Adipocyte (in vitro differentiated cells): ENCODE measurements around the gene DNAJC13.
"Not testable (repeated sequence)": the region's sequence is repeated elsewhere in the genome, so short reads cannot be mapped to it uniquely, and the experiment has no call there.

ENCODE experiments used
- DNase-seq: peaks from one replicate; pipeline ENCODE4 v3.0.0-alpha.2; 2015; ENCODE audit warnings: low read depth
- H3K27me3 ChIP-seq: replicated peaks from 2 replicates; pipeline ENCODE4 v1.7.0; 2013; ENCODE audit warnings: mild to moderate bottlenecking, low read length, moderate library complexity; ENCODE audit not compliant: control insufficient read depth, insufficient read depth
- H3K36me3 ChIP-seq: 2 replicates; pipeline ENCODE4 v1.7.0; 2013; ENCODE audit warnings: low read length, mild to moderate bottlenecking, moderate library complexity; ENCODE audit not compliant: control insufficient read depth, insufficient read depth, severe bottlenecking
- H3K4me1 ChIP-seq: 2 replicates; pipeline ENCODE4 v1.7.0; 2013; ENCODE audit warnings: mild to moderate bottlenecking, low read length, moderate library complexity; ENCODE audit not compliant: control insufficient read depth, insufficient read depth
- H3K4me3 ChIP-seq: 2 replicates; pipeline ENCODE4 v1.7.0; 2013; ENCODE audit warnings: mild to moderate bottlenecking, low read length, moderate library complexity
- H3K9ac ChIP-seq: 2 replicates; pipeline ENCODE4 v1.7.0; 2013; ENCODE audit warnings: mild to moderate bottlenecking, low read length, moderate library complexity
- H3K9me3 ChIP-seq: 2 replicates; pipeline ENCODE4 v1.7.0; 2013; ENCODE audit warnings: mild to moderate bottlenecking, low read length, moderate library complexity; ENCODE audit not compliant: control insufficient read depth

DNAJC13 gene

DNA sequence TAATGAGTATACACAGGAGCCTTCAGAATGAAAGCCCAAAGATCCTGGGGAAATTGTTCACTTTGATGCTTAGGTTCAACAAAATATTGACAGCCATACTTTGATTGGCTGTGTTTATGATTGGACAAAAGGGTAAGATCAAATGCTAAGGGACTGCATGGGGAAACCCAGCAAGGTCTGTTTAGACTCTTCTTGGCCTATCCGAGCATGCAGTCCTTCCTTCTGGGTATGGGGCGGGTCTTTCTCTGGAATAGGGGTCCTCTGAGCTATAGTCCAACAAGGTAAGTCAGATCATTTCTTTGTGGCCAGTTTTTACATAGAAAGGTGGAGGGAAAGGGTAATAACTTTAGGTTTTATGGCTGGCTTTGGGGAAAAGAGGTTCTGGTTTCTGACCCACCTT, 126.8 kb downstream of the DNAJC13 start:
- Histone ChIP-seq H3K27me3 (no peaks in the 10 kb centered on the region), H3K36me3 (peaks cover 18% of the 10 kb centered on the region), H3K9me3 (no peaks in the 10 kb centered on the region), H3K4me3 (no peak overlapping the region), H3K9ac (no peak overlapping the region), H3K4me1 (peaks cover 28% of the 10 kb centered on the region)
- no peak for DNase-seq

DNA sequence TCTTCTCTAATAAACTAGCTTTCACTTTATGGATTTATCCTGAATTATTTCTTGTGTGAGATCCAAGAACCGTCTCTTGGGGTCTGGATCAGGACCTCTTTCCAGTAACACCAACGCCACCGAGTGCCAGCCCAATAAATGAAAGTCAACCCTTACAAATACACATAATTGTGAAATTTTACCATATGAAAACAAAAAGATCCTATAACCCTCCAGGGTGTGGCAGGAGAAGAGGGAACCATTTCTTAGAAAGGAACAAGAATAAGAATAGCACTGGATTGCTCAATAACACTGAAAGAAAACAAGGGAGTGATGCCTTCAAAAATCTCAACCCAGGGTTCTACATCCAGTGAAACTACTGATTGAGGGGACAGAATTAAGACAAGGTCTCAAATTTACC, 128.2 kb downstream of the DNAJC13 start:
- no peaks in the 10 kb centered on the region for H3K9me3 ChIP-seq
- H3K27me3 ChIP-seq: no peaks in the 10 kb centered on the region
- peak; percentile 74 for DNase-seq
- H3K4me1 ChIP-seq: peaks cover 38% of the 10 kb centered on the region
- H3K9ac ChIP-seq: peak overlapping the region; percentile 20
- H3K36me3 ChIP-seq: peaks cover 5% of the 10 kb centered on the region
- no peak overlapping the region for H3K4me3 ChIP-seq

DNA sequence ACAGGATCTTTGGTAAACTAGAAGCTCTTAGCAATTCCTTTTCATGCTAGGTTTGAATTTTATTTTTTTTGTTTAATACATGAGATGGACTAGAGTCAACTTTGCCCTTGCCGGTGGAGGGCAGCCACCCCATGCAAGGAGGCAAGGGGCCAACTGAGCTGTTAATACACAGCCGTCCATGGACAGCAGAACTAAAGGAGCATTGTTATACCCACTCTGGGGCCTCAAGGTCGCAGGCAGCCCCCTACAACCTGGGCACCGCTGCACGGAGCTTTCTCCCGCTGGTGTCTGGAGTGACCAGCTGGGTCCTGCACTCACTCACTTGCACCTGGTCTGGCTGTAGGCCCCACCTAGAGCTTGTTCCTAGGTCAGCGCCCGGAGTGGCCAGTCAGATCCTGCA, 131.9 kb downstream of the DNAJC13 start:
- H3K27me3 ChIP-seq: no peaks in the 10 kb centered on the region
- H3K4me1 ChIP-seq: peaks cover 33% of the 10 kb centered on the region
- H3K4me3 ChIP-seq: no peak overlapping the region
- no peak overlapping the region for H3K9ac ChIP-seq
- no peaks in the 10 kb centered on the region for H3K9me3 ChIP-seq
- no peak for DNase-seq
- no peaks in the 10 kb centered on the region for H3K36me3 ChIP-seq

DNA sequence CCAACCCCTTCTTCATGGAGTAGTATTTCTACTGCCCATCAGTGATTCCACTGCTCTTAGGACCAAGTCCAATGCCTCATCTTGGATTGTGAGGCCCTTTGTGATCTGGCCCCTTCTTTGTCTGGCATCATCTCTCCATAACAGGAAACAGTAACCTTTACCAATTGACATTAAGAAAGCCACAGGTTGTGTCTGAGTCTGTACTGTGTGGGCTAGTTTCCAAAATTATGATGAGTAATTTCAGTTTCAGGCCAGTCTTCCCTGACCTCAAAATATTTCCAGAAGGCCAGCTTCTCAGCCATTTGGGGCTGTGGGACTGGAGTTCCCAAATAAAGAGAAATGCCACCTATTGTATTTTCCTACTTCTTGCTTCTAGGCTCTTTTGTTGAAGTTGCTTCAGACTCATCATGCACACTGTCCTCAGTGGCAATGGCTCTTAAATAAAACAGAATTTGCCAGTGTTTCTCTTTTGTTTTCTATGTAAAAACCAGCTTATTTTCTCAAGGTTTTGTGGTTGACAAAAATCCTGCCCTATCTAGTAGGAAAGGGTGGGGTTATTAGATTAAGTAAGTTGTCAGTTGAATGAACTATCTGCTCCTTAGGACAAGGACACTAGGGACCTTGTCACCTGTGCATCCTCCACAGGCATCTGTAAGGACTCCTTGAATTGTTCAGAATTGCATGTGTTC, 132.7 kb downstream of the DNAJC13 start:
- H3K36me3 ChIP-seq: no peaks in the 10 kb centered on the region
- peak; percentile 63 for DNase-seq
- H3K4me3 ChIP-seq: no peak overlapping the region
- H3K9me3 ChIP-seq: no peaks in the 10 kb centered on the region
- no peaks in the 10 kb centered on the region for H3K27me3 ChIP-seq
- H3K4me1 ChIP-seq: peaks cover 30% of the 10 kb centered on the region
- H3K9ac ChIP-seq: no peak overlapping the region

DNA sequence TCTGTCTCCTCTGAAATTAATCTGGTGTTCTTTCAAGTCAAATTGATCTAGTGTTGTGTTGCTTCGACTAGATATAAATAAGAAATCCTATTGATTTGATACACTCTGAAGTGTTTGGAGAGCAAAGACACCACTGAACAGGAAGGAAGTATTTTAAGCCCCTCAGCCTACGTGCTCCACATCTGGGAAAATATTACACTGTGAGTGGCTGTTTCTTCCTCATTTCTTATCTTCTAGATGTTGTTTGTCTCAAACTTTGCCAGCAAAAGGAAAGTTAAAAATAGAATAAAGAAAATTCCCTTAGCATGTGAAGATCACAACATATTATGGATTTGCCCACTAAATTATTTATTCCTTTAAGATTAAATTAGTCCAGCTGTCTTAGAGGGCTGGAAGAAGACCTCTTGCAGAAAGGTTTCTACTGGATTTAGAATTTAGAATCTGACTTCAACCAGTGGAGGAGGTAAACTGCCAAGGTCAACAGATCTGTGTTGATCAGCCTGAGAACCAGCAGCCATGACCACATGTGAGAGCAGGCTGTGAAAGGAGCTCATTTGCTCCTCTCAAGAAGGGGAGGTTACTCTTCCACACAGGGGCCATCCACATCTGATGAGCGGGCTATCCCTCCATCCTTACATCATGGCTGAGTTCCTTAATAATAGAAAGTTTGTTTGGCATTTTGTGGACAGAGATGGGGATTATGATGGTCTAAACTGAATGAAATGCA, 133.4 kb downstream of the DNAJC13 start:
- no peak for DNase-seq
- Histone ChIP-seq H3K27me3 (no peaks in the 10 kb centered on the region), H3K36me3 (no peaks in the 10 kb centered on the region), H3K9me3 (no peaks in the 10 kb centered on the region), H3K4me1 (peaks cover 24% of the 10 kb centered on the region), H3K9ac (no peak overlapping the region), H3K4me3 (no peak overlapping the region)

DNA sequence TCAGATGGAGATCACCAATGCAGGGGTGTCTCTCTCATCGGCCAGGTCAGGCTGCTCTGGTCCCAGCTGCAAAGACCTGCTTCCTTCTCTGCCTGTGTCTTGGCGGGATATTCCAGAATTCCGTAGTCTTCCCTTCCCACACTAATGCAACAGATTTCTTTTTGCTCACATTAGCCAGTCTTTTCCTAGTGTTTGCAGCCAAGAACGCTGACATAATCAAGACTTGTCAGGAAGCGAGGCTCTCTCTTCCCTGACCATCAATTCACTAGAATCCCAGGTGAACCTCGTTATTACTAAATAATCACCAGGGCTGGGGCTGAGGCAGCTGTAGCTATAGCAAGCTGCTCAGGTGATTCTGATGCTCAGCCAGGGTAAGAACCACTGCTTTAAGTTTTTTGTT, 136.5 kb downstream of the DNAJC13 start:
- H3K4me1 ChIP-seq: peaks cover 39% of the 10 kb centered on the region
- no peak for DNase-seq
- H3K36me3 ChIP-seq: peaks cover 7% of the 10 kb centered on the region
- no peak overlapping the region for H3K4me3 ChIP-seq
- no peaks in the 10 kb centered on the region for H3K9me3 ChIP-seq
- H3K9ac ChIP-seq: no peak overlapping the region
- H3K27me3 ChIP-seq: no peaks in the 10 kb centered on the region

DNA sequence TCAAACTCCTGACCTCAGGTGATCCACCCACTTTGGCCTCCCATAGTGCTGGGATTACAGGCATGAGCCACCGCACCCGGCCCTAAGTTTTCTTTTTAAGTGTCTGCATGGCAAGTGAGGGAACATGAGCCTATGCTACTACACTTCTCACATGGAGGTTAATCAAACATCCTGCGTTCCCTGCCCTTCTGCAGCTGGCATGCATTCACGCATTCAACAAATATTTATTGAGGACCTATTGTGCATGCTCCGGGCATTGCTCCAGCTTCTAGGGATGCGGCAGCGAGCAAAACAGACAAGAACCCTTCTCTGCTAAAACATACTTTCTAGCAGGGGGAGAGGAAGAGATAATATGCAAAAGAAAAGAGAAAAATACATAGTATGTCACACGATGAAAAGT, 137.1 kb downstream of the DNAJC13 start:
- peaks cover 13% of the 10 kb centered on the region for H3K36me3 ChIP-seq
- peaks cover 39% of the 10 kb centered on the region for H3K4me1 ChIP-seq
- H3K9ac ChIP-seq: no peak overlapping the region
- no peaks in the 10 kb centered on the region for H3K27me3 ChIP-seq
- no peaks in the 10 kb centered on the region for H3K9me3 ChIP-seq
- no peak for DNase-seq
- H3K4me3 ChIP-seq: no peak overlapping the region

DNA sequence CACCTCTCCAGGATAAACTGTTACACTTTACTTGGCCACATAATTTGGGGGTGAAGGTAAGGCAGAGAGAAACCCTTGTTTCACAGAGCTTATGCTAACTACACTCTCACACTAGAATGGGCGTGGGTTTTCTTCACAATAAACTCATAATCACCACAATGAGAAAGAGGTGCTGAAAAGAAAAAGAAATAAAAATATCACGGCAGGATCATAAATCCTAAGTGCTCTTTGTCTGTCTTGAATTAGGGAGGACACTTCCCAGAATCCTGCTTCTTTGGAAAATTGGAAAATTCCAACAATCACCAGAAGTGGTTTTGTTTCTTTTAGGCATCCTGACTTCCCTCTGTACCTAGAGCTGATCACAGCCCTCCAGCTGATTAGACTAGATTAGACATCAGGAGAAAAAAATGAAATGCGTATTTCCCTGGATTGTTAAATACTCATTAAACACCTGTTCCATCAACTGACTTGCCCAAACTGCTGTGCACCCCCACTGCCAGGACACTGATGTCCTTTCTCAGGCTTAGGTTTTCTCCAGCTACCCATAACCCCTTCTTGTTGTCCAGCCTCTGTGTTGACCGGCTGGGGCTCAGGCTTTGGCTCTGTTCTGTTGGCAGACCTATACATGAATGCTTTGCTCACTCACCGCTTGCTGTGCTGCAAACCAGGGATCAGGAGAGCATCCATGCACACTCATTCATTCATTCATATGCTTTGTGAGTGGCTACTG, 138.2 kb downstream of the DNAJC13 start:
- Histone ChIP-seq H3K4me3 (no peak overlapping the region), H3K9me3 (no peaks in the 10 kb centered on the region)
- DNase-seq: no peak

DNA sequence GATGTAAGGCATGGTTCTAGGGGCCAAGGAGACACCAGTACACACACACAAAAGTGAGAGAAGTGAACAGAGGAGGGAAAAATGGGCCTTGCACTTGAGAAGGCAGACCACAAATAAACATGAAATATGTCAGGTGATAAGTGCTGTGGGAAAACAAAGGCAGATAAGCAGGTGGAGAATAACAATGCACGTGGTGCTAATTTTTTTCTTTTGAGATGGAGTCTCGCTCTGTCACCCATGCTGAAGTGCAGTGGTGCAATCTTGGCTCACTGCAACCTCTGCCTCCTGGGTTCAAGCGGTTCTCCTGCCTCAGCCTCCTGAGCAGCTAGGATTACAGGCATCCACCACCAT, 138.7 kb downstream of the DNAJC13 start:
- H3K4me3 ChIP-seq, H3K9ac ChIP-seq, H3K27me3 ChIP-seq, DNase-seq, H3K9me3 ChIP-seq: not testable (repeated sequence)
- H3K36me3 ChIP-seq: peaks cover 20% of the 10 kb centered on the region
- H3K4me1 ChIP-seq: peaks cover 24% of the 10 kb centered on the region

More for the DNA sequence above, 138.2 kb downstream of the DNAJC13 start:
- Histone ChIP-seq H3K4me1 (peaks cover 29% of the 10 kb centered on the region), H3K36me3 (peaks cover 15% of the 10 kb centered on the region), H3K27me3 (no peaks in the 10 kb centered on the region), H3K9ac (no peak overlapping the region)

DNA sequence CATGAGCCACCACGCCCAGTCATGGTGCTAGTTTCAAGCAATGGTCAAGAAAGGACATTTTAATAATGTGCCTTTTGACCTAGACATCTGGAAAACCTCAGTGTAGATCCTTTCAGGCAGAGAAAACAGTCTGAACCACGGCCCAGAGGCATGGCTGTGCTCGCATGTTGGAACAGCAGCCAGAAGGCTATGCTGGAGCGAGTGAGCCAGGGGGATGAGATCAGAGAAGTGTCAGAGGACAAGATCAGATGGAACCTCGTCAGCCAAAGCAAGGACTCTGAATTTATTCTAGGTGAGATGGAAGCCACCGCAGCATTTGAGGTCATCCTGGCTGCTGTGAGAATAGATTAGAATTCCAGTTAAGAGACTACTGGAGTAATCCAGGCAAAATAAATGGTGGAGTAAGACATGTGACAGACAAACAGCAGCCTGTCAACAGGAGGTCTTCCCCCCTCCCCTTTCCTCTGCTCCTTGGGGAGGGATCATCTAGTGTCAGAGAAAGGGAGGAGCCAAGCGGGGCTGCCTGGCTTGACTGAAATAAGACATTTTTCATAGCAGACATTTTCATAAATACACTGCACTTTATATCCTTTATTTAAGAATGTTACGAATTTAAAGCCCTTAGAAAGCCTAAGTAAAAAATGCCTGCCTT, 139.3 kb downstream of the DNAJC13 start:
- DNase-seq: no peak
- Histone ChIP-seq H3K9me3 (no peaks in the 10 kb centered on the region), H3K27me3 (no peaks in the 10 kb centered on the region), H3K4me1 (peaks cover 24% of the 10 kb centered on the region), H3K36me3 (peaks cover 22% of the 10 kb centered on the region), H3K9ac (peak overlapping the region; percentile 46), H3K4me3 (peak overlapping the region; percentile 31)

DNA sequence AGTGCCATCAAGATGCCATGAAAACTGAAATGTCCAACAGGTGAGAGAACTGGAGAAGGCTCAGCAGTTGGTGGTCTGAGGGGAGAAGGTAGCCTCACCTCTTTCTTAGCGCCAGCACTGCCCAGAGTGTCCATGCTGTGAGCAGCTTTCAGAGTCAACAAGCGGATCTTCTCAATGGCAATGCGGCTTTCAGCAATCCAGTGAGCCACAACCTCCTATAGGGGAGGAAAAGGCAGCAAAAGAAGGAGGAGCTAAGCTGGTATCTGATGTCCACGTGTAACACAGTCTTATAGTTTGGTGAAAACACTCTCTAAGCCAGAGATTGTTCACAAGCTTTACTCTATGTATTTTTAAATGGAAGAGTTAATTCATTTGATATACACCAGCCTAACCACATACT, 143.7 kb downstream of the DNAJC13 start:
- Histone ChIP-seq H3K4me3 (no peak overlapping the region), H3K27me3 (no peaks in the 10 kb centered on the region), H3K9ac (no peak overlapping the region), H3K36me3 (peaks cover 28% of the 10 kb centered on the region), H3K9me3 (no peaks in the 10 kb centered on the region), H3K4me1 (peaks cover 37% of the 10 kb centered on the region)
- DNase-seq: no peak
